Neuronal stem cell (in vitro differentiated cells): ENCODE data around the gene PRXL2C.
"Not testable (repeated sequence)": the region's sequence is repeated elsewhere in the genome, so short reads cannot be mapped to it uniquely, and the experiment has no call there.

Experiments
- DNase-seq: peaks from one replicate; pipeline ENCODE4 v3.0.0-alpha.2; 2013; ENCODE audit warnings: low spot score
- H2AFZ ChIP-seq: one replicate; pipeline ENCODE4 v1.6.1; 2013; ENCODE audit warnings: mild to moderate bottlenecking, low read length, inconsistent platforms
- H2AK5ac ChIP-seq: 2 replicates; pipeline ENCODE4 v1.6.1; 2013; ENCODE audit warnings: low read depth, mild to moderate bottlenecking, inconsistent platforms, low read length, moderate library complexity, mixed read lengths
- H2BK120ac ChIP-seq: 2 replicates; pipeline ENCODE4 v1.6.1; 2013; ENCODE audit warnings: low read depth, mild to moderate bottlenecking, inconsistent platforms, low read length, moderate library complexity, mixed read lengths
- H2BK12ac ChIP-seq: one replicate; pipeline ENCODE4 v1.6.1; 2013; ENCODE audit warnings: low read length, inconsistent platforms
- H2BK15ac ChIP-seq: 2 replicates; pipeline ENCODE4 v1.6.1; 2013; ENCODE audit warnings: mild to moderate bottlenecking, low read length, inconsistent platforms, mixed read lengths
- H2BK5ac ChIP-seq: one replicate; pipeline ENCODE4 v1.6.1; 2013; ENCODE audit warnings: inconsistent platforms, mild to moderate bottlenecking, low read length, moderate library complexity
- H3K14ac ChIP-seq: one replicate; pipeline ENCODE4 v1.6.1; 2013; ENCODE audit warnings: low read length, inconsistent platforms
- H3K18ac ChIP-seq: 2 replicates; pipeline ENCODE4 v1.6.1; 2013; ENCODE audit warnings: low read length, inconsistent platforms
- H3K23ac ChIP-seq: 2 replicates; pipeline ENCODE4 v1.6.1; 2013; ENCODE audit warnings: low read depth, mild to moderate bottlenecking, mixed read lengths, low read length, inconsistent platforms; ENCODE audit not compliant: poor library complexity
- H3K27ac ChIP-seq: replicated peaks from 3 replicates; pipeline ENCODE4 v1.5.1; 2013; ENCODE audit warnings: low read length, inconsistent platforms
- H3K27me3 ChIP-seq, 3 experiments: 2 replicates each; pipeline ENCODE4 v1.6.1; 2013; ENCODE audit warnings: low read length in 3 of 3, mild to moderate bottlenecking in 2 of 3, inconsistent platforms in 1 of 3, low read depth in 1 of 3, mixed read lengths in 1 of 3, moderate library complexity in 1 of 3; ENCODE audit not compliant: control insufficient read depth in 3 of 3, insufficient read depth in 3 of 3
- H3K36me3 ChIP-seq, 2 donors: replicated peaks in 1 of 2; 2 replicates each; pipeline ENCODE4 v1.6.1; 2013; ENCODE audit warnings: low read length in 2 of 2; ENCODE audit not compliant: control insufficient read depth in 2 of 2, insufficient read depth in 2 of 2
- H3K4ac ChIP-seq: 2 replicates; pipeline ENCODE4 v1.6.1; 2013; ENCODE audit warnings: inconsistent platforms, mild to moderate bottlenecking, low read length, moderate library complexity
- H3K4me1 ChIP-seq, 2 donors: 1 replicate in 1 of 2; 2 replicates in 1 of 2; pipeline ENCODE4 v1.6.1; 2013; ENCODE audit warnings: low read length in 2 of 2, low read depth in 1 of 2; ENCODE audit not compliant: control insufficient read depth in 2 of 2, insufficient read depth in 1 of 2
- H3K4me2 ChIP-seq: one replicate; pipeline ENCODE4 v1.6.1; 2013; ENCODE audit warnings: mild to moderate bottlenecking, low read length, inconsistent platforms; ENCODE audit not compliant: insufficient read depth, poor library complexity, severe bottlenecking
- H3K4me3 ChIP-seq, 2 donors: 2 replicates each; pipeline ENCODE4 v1.5.1; 2013; ENCODE audit warnings: low read length in 2 of 2, mild to moderate bottlenecking in 2 of 2, inconsistent platforms in 1 of 2, moderate library complexity in 1 of 2
- H3K79me1 ChIP-seq: one replicate; pipeline ENCODE4 v1.6.1; 2013; ENCODE audit warnings: low read depth, mild to moderate bottlenecking, inconsistent platforms, low read length, moderate library complexity
- H3K9ac ChIP-seq: one replicate; pipeline ENCODE4 v1.6.1; 2013; ENCODE audit warnings: mild to moderate bottlenecking, low read depth, low read length, inconsistent platforms; ENCODE audit not compliant: poor library complexity
- H3K9me3 ChIP-seq, 2 donors: replicated peaks in 1 of 2; 2 replicates each; pipeline versions ENCODE3 to v1.6.1; 2013; ENCODE audit warnings: low read length in 2 of 2, mild to moderate bottlenecking in 2 of 2, inconsistent platforms in 1 of 2, low read depth in 1 of 2, mixed read lengths in 1 of 2, moderate library complexity in 1 of 2; ENCODE audit not compliant: control insufficient read depth in 2 of 2, insufficient read depth in 1 of 2
- H4K8ac ChIP-seq: one replicate; pipeline ENCODE4 v1.6.1; 2013; ENCODE audit warnings: low read depth, mild to moderate bottlenecking, inconsistent platforms, low read length, moderate library complexity
- H4K91ac ChIP-seq: one replicate; pipeline ENCODE4 v1.6.1; 2013; ENCODE audit warnings: low read length, low read depth, mild to moderate bottlenecking, inconsistent platforms; ENCODE audit not compliant: poor library complexity
- WGBS, 2 donors: extraction: QIAGEN DNeasy Blood & Tissue Kit; methylation state at CpG; one replicate each; pipeline ENCODE4 v1.1.7; 2013; ENCODE audit warnings: missing lambda C conversion rate in 2 of 2, mixed read lengths in 1 of 2; ENCODE audit not compliant: insufficient read length in 2 of 2, insufficient replicate concordance in 1 of 2; ENCODE audit errors: extremely low coverage in 2 of 2; 5-methylcytosine and 5-hydroxymethylcytosine counted together

PRXL2C gene

DNA sequence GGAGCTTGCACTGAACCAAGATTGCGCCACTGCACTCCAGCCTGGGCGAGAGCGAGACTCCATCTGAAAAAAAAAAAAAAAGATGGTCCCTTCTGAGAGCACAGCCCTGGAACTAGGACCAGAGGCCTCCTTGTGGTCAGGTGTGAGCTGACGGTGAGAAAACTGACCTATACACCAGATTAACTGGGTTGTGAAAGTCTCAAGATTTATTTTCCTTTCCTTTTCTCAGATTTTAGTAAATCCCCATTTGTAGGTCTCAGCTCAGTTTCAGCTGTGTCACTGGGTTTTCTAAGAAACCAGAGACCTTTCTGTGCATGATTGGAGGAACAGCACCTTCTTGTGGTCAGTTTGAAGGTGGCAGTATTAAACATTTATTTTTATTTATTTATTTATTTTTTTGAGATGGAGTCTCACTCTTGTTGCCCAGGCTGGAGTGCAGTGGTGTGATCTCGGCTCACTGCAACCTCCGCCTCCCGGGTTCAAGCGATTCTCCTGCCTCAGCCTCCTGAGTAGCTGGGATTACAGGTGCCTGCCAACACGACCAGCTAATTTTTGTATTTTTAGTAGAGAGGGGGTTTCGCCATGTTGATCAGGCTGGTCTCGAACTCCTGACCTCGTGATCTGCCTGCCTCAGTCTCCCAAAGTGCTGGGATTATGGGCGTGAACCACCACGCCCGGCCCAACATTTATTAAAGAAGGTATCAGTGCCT lies 11.7 kb upstream of the PRXL2C start:
- H3K9me3 ChIP-seq, H3K4me3 ChIP-seq, H3K18ac ChIP-seq, H2BK15ac ChIP-seq, H3K27ac ChIP-seq, H3K4ac ChIP-seq, H2AK5ac ChIP-seq, H3K27me3 ChIP-seq, H3K79me1 ChIP-seq, H3K4me2 ChIP-seq, H4K91ac ChIP-seq, H2BK120ac ChIP-seq, H2BK5ac ChIP-seq, H3K23ac ChIP-seq, H3K4me1 ChIP-seq, H3K9ac ChIP-seq, H4K8ac ChIP-seq, H2BK12ac ChIP-seq, H3K36me3 ChIP-seq, H3K14ac ChIP-seq: not testable (repeated sequence)
- no CpG with 5 or more reads among the region's 15 CpGs for WGBS, 2 donors
- H2AFZ ChIP-seq = peak overlapping the region; percentile 28
- DNase-seq = peak; percentile 21

DNA sequence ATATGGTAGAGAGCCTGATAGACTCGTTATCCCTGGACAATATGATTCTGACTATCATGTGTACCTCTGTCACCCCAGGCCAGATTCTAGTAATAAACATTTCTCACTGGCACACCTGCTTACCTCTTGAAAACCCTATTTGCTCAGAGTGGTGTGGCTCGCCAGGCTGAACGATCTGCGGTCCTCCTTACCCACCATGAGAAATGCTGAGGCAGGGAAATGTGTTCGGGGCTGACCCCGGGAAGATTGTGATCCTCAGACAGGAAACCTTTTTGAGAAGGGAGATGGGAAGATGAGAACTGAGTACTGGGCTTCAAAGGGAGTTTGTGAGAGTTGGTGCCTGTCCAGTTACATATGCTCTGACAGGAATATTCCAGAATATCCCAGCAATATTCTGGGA lies 10.7 kb upstream of the PRXL2C start:
- no peaks in the 10 kb centered on the region for H3K4me1 ChIP-seq
- H3K4ac ChIP-seq = no peak overlapping the region
- no peak overlapping the region for H2BK12ac ChIP-seq
- no peak for DNase-seq
- no CpG with 5 or more reads among the region's 6 CpGs for WGBS, 2 donors
- no peaks in the 10 kb centered on the region for H3K36me3 ChIP-seq
- H3K27ac ChIP-seq = no peak overlapping the region
- no peak overlapping the region for H2AK5ac ChIP-seq
- no peak overlapping the region for H4K8ac ChIP-seq
- H3K9ac ChIP-seq = no peak overlapping the region
- no peak overlapping the region for H2BK15ac ChIP-seq
- no peak overlapping the region for H3K4me3 ChIP-seq
- no peak overlapping the region for H2AFZ ChIP-seq
- H3K9me3 ChIP-seq = no peaks in the 10 kb centered on the region
- H3K18ac ChIP-seq = no peak overlapping the region
- H3K23ac ChIP-seq = no peak overlapping the region
- no peak overlapping the region for H4K91ac ChIP-seq
- no peaks in the 10 kb centered on the region for H3K27me3 ChIP-seq
- no peak overlapping the region for H2BK120ac ChIP-seq
- H2BK5ac ChIP-seq = no peak overlapping the region
- no peak overlapping the region for H3K14ac ChIP-seq
- H3K4me2 ChIP-seq = no peak overlapping the region
- no peaks in the 10 kb centered on the region for H3K79me1 ChIP-seq

DNA sequence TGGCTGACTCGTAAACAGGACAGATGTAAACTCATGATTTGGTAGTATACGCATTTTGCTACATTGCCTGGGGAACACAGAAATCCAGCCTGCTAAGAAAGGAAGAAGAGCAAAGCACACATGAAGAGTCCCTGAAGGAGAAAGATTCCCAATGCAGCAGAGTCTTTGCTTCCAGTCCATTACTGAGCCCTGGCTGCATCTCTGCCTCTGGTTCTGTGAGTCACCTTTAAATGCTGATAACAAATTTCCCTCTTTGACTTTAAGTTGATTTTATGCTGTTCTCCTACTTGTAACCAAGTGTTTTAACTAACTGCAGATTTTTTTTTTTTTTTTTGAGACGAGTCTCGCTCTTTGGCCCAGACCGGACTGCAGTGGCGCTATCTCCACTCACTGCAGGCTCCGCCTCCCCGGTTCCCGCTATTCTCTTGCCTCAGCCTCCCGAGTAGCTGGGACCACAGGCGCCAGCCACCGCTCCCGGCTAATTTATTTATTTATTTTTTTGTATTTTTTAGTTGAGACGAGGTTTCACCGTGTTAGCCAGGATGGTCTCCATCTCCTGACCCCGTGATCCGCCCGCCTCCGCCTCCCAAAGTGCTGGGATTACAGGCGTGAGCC lies 8.5 kb upstream of the PRXL2C start:
- no peak overlapping the region for H3K14ac ChIP-seq
- no peak overlapping the region for H3K27ac ChIP-seq
- H3K27me3 ChIP-seq = no peaks in the 10 kb centered on the region
- no peak overlapping the region for H2BK120ac ChIP-seq
- no peak overlapping the region for H3K9ac ChIP-seq
- H3K23ac ChIP-seq = no peak overlapping the region
- H3K4me2 ChIP-seq = no peak overlapping the region
- no peak overlapping the region for H2AK5ac ChIP-seq
- peaks cover 0 to 1% of the 10 kb centered on the region in 2 donors for H3K4me1 ChIP-seq
- H3K9me3 ChIP-seq = no peaks in the 10 kb centered on the region
- no peak overlapping the region for H3K18ac ChIP-seq
- no peak overlapping the region for H2BK12ac ChIP-seq
- H3K4ac ChIP-seq = no peak overlapping the region
- no peak for DNase-seq
- H3K79me1 ChIP-seq = no peaks in the 10 kb centered on the region
- no CpG with 5 or more reads among the region's 20 CpGs for WGBS, 2 donors
- no peak overlapping the region for H2BK5ac ChIP-seq
- no peak overlapping the region for H3K4me3 ChIP-seq
- no peak overlapping the region for H2AFZ ChIP-seq
- no peaks in the 10 kb centered on the region for H3K36me3 ChIP-seq
- H4K91ac ChIP-seq = no peak overlapping the region
- H4K8ac ChIP-seq = no peak overlapping the region
- no peak overlapping the region for H2BK15ac ChIP-seq

GRCh38 chr9:96661711-96662110 lies 6.6 kb upstream of the PRXL2C start:
- no CpG with 5 or more reads among the region's 4 CpGs for WGBS, 2 donors
- Histone ChIP-seq H2BK15ac (no peak overlapping the region), H3K18ac (no peak overlapping the region), H3K79me1 (no peaks in the 10 kb centered on the region), H2BK120ac (no peak overlapping the region), H4K91ac (no peak overlapping the region), H3K4ac (no peak overlapping the region), H3K9me3 (peaks cover 0 to 1% of the 10 kb centered on the region in 2 donors), H3K9ac (no peak overlapping the region), H4K8ac (no peak overlapping the region), H2AFZ (no peak overlapping the region), H3K14ac (no peak overlapping the region), H3K27ac (no peak overlapping the region), H3K4me2 (no peak overlapping the region), H3K23ac (no peak overlapping the region), H3K36me3 (no peaks in the 10 kb centered on the region), H2BK5ac (no peak overlapping the region), H3K4me1 (peaks cover 0 to 1% of the 10 kb centered on the region in 2 donors), H2BK12ac (no peak overlapping the region), H2AK5ac (no peak overlapping the region), H3K27me3 (peaks cover 0 to 2% (median 0%) of the 10 kb centered on the region in 3 experiments), H3K4me3 (no peak overlapping the region)
- DNase-seq = no peak
